IPS-NIHi7 (cell line): ENCODE data around the gene ISG15.
"Not testable (repeated sequence)": the region's sequence is repeated elsewhere in the genome, so short reads cannot be mapped to it uniquely, and the experiment has no call there.

Experiments used
- DNase-seq: peaks from one replicate; pipeline ENCODE4 v3.0.0; 2012; ENCODE audit warnings: mixed read lengths; ENCODE audit errors: extremely low spot score

ISG15 gene

DNA sequence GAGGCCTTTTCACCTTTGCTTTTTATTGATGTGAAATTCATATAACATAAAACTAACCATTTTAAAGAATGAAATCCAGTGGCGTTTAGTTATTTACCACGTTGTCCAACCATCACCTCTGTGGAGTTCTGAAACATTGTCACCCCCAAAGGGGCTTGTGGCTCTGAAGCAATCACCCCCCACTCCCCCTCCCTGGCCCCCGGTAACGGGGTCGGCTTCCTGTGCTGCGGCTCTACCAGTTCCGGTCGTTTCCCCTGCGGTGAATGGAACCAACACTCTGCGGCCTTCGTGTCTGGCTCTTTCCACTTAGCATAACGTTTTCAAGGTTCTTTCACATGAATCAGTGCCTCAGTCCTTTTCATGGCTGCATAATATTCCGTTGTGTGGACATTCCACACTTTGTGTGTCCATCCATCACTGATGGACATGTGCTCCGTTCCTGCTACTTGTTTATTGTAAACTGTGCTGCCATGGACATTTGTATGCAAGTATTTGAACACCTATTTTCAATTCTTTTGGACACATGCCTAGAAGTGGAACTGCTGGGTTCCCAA is 1.8 kb upstream of the ISG15 start:
- DNase-seq = no peak

GRCh38 chr1:1012736-1013104 is 577 bp upstream of the ISG15 start:
- not testable (repeated sequence) for DNase-seq

DNA sequence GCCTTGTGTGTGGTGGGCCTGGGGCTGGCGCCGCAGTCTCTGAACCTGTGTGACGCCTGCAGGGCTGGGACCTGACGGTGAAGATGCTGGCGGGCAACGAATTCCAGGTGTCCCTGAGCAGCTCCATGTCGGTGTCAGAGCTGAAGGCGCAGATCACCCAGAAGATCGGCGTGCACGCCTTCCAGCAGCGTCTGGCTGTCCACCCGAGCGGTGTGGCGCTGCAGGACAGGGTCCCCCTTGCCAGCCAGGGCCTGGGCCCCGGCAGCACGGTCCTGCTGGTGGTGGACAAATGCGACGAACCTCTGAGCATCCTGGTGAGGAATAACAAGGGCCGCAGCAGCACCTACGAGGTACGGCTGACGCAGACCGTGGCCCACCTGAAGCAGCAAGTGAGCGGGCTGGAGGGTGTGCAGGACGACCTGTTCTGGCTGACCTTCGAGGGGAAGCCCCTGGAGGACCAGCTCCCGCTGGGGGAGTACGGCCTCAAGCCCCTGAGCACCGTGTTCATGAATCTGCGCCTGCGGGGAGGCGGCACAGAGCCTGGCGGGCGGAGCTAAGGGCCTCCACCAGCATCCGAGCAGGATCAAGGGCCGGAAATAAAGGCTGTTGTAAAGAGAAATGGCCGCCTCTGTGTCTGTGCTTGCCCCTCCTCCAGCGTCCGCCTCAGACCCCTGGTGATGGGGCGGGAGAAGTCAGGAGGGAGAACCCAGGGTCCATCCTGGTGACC is 788 bp downstream of the ISG15 start:
- DNase-seq = no peak

DNA sequence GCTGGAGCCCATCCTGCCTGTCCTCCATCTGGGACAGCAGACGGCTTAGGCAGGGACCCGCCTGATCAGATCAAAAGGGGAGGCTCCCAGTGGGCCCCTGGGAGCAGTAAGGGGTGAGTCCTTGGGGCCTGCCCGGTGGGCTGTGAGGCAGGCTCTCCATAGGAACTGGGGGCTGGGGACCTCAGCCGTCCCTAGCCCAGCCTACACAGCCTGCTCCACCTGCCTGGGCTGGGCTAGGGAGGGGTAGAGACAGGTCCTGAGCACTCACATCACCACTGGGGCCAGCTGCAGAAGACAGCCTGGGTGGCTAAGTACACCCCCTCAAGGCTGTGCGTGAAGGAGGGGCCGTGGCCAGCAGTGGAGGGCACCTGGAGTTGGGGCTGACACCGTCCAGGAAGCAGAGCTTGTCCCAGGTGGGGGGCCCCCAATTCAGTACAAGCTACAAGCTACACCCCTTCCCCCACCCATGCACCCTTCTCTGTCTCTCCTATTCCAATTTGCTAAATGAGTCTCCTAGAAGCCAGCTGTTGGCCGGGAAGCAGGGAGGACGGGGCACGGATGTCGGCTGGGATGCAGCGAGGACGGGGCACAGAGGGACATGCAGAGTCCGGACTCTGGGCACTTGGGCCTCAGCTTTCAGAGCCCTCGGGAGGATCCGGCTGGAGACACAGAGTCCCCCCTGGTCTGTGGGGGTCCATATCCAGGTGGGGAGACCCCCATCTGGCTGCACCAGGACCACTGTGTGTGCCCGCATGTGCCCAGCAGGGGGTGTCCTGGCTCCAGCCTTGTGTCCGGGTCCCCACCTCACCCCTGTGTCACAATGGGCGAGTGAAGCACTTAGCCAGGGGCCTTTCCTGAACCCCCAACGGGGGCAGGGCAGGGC is 1.7 kb downstream of the ISG15 start:
- no peak for DNase-seq

GRCh38 chr1:1017397-1018320 is 4.4 kb downstream of the ISG15 start:
- not testable (repeated sequence) for DNase-seq

- not testable (repeated sequence) for DNase-seq
Observed at GRCh38 chr1:1018321-1018685, 5.0 kb downstream of the ISG15 start.

DNA sequence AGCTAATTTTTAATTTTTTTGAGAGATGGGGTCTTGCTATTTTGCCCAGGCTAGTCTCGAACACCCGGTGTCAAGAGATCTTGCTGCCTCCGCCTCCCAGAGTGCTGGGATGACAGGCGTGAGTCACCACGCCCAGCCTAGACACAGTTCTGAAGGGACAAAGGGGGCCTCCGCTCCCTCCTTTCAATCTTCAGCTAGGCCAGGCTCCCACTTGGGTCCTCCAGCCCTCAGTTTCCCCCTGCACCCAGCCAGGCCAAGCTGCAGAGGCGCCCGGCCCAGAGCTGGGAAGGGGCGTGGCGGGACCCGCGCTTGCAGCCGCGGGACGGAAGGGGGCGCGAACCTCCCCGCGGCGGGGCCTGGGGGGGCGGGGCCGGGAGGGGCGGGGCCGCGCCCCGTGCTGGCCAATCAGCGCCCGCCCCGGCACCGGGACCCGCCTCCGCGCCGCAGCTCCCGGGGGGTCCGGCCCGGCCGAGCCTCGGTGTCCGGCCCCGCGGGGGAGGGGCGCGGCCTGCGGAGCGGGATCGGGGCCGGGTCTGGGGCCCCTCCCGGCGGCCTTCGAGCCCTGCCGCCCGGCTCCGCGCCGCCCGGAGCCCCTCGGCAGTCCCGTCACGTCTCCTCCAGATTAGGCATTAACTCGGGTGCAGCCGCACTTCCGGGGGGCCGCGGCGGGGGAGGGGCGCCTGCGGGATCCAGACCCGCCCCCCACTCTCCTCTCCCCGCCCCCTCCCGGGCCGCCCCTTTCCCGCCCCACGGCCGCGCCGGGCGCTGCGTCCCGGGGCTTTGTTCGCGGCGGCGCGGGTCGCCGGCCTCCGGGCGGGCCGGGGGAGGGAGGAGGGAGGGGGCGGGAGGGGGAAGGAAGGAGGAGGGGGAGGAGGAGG is 6.1 kb downstream of the ISG15 start:
- peak; percentile 86 for DNase-seq

- no peak for DNase-seq
Observed at GRCh38 chr1:1020000-1020404, 6.7 kb downstream of the ISG15 start, which contains the start of gene AGRN. TSS of gene AGRN (plus strand) at chr1:1020120. CDS start at chr1:1020173, 53 bp downstream.

- DNase-seq = no peak
Observed at GRCh38 chr1:1020415-1021009, 7.2 kb downstream of the ISG15 start.

GRCh38 chr1:1021010-1021919 is 8.0 kb downstream of the ISG15 start:
- DNase-seq = no peak

- no peak for DNase-seq
Observed at GRCh38 chr1:1021920-1022259, 8.6 kb downstream of the ISG15 start.

DNA sequence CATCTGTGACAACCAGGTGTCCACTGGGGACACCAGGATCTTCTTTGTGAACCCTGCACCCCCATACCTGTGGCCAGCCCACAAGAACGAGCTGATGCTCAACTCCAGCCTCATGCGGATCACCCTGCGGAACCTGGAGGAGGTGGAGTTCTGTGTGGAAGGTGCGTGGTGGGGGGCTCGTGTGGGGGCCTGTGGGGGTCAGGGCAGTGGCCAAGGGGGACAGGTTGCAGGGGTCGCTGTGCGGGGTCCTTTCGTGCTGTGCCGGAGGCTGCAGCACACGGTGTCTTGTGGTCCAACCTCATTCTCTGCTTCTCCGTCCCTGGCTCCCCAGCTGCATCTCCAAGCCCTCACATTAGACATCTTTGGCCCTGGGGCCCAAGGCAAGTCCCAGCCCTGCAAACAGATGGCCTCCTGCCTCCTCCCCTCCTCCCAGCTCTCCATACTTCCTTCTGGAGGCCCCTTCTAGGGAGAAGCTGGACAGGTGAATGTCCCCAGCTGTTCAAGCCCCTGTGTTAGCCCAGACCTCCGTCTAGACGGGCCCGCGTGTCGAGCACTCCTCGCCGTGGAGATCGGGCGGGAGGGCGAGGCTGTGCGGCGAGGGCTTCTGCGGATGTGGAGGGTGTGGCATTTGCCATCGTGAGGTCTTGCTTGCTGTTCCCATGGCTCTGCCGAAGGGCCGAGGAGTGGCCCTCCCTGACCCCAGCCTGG is 9.2 kb downstream of the ISG15 start:
- DNase-seq = no peak

DNA sequence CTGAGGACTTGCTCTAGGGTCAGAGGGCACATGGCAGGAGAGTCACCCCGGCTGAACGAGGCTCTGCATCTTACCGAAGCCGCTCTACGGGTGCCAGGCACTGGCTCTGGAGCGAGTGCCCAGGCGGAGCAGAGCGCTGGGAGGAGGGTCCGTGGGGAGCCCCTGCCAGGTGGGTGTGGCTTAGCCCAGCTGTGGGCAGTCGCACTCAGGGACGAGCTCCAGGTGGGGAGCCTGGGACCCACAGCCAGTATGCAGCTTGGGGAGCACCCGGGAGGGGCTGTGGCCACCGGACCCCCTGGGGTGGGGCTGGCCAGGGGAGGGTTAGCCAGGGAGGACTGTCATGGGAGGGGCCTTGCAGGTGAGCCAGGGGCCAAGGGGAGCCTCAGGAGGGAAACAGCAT is 10.4 kb downstream of the ISG15 start:
- DNase-seq = no peak

- DNase-seq = no peak
Observed at GRCh38 chr1:1024149-1024770, 11.0 kb downstream of the ISG15 start.

DNA sequence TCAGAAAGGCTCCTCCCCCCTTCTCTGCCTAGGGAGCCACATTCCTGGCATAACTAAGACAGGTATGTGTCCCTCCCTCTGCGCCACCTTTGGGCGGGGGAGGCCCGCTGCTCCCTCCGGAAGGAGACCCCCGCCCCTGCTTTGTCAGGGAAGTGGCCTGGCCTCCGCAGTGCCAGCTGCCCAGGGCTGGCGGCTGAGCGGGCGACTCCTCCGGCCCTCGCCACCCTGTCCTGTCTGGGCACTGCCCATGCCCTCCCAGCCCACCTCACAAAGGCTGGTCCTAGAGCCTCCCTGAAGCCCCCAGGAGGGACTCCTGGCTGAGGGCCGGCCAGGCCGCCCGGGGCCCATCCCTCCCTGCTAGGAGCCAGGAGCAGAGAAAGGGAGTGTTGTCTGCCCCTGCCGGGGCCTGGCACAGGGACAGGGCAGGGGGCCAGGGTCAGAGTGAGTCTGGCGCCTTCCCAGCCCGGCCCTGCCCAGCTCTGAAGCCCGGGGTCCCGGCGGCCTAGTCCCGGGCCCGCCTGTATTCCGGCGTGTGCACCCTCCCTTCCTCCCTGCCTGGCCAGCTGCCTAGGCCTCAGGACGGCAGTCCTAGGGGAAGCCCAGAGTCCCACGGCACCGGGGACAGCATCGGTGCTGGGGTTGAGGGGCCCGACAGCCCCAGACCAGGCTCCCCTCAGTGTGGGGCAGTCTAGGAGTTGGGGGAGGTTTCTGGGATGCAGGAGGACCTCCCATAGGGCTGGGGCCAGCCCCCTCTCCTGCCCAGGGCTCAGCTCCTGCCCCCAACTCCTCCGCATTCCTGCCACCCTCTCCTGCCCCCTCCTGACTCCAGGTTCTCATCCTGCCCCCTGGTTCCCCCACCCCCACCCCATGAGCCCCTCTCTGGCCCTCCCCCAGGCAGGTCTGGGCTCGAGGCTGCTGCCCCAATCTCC is 11.7 kb downstream of the ISG15 start:
- peak; percentile 71 for DNase-seq

- no peak for DNase-seq
Observed at GRCh38 chr1:1025730-1026129, 12.4 kb downstream of the ISG15 start.
